Neutrophil (primary cell): ENCODE measurements around the gene RAPSN.
A peak's percentile ranks its signal among the peaks of the same experiment; 100 is the strongest.

Source experiments
- H3K27ac ChIP-seq: fragments of 200-600 bp; sonication (generic); 2 replicates; pipeline ENCODE4 v1.5.1; 2016; ENCODE audit warnings: mild to moderate bottlenecking, moderate library complexity
- H3K27me3 ChIP-seq: fragments of 200-600 bp; sonication (generic); 2 replicates; pipeline ENCODE4 v1.6.0; 2016; ENCODE audit warnings: mild to moderate bottlenecking
- H3K36me3 ChIP-seq: fragments of 200-600 bp; sonication (generic); 2 replicates; pipeline ENCODE4 v1.5.1; 2017
- H3K4me1 ChIP-seq, 2 experiments: fragments of 200-600 bp in 1 of 2; sonication (generic) in 1 of 2; 1 replicate in 1 of 2; 2 replicates in 1 of 2; pipeline versions ENCODE4 v1.5.1 to v1.6.1; 2013 to 2016; ENCODE audit warnings: low read depth in 1 of 2, low read length in 1 of 2, mild to moderate bottlenecking in 1 of 2, moderate library complexity in 1 of 2; ENCODE audit not compliant: control insufficient read depth in 1 of 2, insufficient read depth in 1 of 2
- H3K4me3 ChIP-seq, 2 experiments: fragments of 200-600 bp in 1 of 2; sonication (generic) in 1 of 2; 1 replicate in 1 of 2; 2 replicates in 1 of 2; pipeline ENCODE4 v1.5.1; 2013 to 2016; ENCODE audit warnings: low read depth in 1 of 2, low read length in 1 of 2, mild to moderate bottlenecking in 1 of 2, moderate library complexity in 1 of 2
- H3K9me3 ChIP-seq: fragments of 200-600 bp; sonication (generic); 2 replicates; pipeline ENCODE4 v1.5.1; 2016
- TF ChIP-seq, protein P1 (sequence below): fragments of 200-600 bp; sonication (generic); IDR thresholded peaks from 2 replicates; pipeline ENCODE4 v1.5.1; 2016; ENCODE audit warnings: antibody characterized with exemption

Gene RAPSN

DNA sequence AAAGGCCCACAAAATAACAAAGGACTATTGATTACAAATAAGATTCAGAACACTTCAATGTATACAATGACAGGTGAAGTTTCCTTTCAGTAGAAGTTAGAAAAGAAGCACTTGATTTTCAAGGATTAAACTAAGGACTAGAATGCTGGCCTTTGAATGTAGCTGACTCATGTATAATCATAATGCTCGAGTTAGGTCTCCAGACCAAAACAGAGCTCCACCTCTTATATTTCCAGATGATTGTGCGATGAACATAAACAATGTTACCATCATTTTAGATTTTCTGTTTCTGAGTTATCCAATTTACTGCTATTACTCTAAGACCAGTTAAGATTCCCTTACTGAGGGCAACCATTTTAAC, 40.4 kb upstream of the RAPSN start:
- H3K27me3 ChIP-seq = no peaks in the 10 kb centered on the region
- no peaks in the 10 kb centered on the region for H3K9me3 ChIP-seq
- no peak overlapping the region for H3K4me3 ChIP-seq
- TF ChIP-seq, protein P1, sequence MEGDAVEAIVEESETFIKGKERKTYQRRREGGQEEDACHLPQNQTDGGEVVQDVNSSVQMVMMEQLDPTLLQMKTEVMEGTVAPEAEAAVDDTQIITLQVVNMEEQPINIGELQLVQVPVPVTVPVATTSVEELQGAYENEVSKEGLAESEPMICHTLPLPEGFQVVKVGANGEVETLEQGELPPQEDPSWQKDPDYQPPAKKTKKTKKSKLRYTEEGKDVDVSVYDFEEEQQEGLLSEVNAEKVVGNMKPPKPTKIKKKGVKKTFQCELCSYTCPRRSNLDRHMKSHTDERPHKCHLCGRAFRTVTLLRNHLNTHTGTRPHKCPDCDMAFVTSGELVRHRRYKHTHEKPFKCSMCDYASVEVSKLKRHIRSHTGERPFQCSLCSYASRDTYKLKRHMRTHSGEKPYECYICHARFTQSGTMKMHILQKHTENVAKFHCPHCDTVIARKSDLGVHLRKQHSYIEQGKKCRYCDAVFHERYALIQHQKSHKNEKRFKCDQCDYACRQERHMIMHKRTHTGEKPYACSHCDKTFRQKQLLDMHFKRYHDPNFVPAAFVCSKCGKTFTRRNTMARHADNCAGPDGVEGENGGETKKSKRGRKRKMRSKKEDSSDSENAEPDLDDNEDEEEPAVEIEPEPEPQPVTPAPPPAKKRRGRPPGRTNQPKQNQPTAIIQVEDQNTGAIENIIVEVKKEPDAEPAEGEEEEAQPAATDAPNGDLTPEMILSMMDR = no peak
- peak overlapping the region; percentile 4 for H3K27ac ChIP-seq
- H3K4me1 ChIP-seq = no peaks in the 10 kb centered on the region
- H3K36me3 ChIP-seq = peaks cover 52% of the 10 kb centered on the region

DNA sequence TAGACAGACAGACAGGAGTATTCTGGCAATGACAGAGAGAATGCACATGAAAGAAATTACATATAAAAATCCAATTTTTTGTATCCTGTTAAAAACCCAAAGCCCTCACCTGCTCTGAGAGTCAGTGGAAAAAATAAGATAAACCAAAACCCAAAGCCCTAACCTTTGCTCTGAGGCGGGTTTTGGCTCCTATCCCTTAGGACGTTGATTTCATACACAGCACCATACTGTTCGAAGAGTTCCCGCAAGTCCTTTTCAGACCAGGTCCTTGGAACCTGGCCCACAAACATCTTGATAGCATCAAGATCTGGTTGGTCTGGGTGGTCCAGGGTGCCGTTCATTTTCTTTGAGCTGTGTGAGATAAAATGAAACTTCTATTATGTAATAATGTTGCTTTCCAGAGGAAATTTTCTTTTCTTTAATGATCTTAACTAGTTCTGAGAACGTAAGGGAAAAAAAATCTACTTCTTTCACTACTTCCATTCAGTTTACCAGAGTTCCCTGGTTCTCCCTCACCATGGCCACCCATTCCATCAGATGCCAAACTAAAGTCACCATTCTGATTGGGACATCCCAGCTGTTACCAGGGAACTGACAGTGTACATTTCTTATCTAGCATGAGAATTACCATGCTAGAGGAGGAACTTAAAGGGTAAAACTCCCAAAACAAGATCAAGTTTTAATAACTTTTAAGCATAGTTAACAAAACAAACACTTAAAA, 39.9 kb upstream of the RAPSN start:
- TF ChIP-seq, protein P1 = no peak
- no peaks in the 10 kb centered on the region for H3K4me1 ChIP-seq
- no peak overlapping the region for H3K4me3 ChIP-seq
- H3K27me3 ChIP-seq = no peaks in the 10 kb centered on the region
- no peaks in the 10 kb centered on the region for H3K9me3 ChIP-seq
- H3K36me3 ChIP-seq = peaks cover 57% of the 10 kb centered on the region
- H3K27ac ChIP-seq = peak overlapping the region; percentile 4

DNA sequence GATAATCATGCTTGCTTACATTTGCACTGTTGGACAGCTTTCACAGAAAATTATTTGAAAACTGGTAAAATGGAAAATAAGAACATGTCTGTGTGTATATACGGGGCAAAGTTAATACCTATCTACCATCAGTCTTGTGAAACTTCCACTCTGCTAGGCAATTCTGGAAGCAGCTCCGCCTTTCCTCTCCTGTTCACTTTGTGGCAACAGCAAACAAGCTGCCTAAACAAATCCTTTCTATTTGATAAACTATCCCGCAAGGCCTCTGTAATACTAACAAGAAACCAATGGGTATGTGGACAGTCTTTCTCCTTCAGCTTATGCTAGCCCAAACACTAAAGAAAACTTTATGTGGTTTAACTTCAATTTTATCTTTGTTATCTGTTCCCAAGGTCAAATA, 39.2 kb upstream of the RAPSN start:
- H3K27ac ChIP-seq = peak overlapping the region; percentile 34
- H3K4me1 ChIP-seq = no peaks in the 10 kb centered on the region
- peaks cover 64% of the 10 kb centered on the region for H3K36me3 ChIP-seq
- TF ChIP-seq, protein P1 = no peak
- no peaks in the 10 kb centered on the region for H3K27me3 ChIP-seq
- H3K9me3 ChIP-seq = no peaks in the 10 kb centered on the region
- no peak overlapping the region for H3K4me3 ChIP-seq

DNA sequence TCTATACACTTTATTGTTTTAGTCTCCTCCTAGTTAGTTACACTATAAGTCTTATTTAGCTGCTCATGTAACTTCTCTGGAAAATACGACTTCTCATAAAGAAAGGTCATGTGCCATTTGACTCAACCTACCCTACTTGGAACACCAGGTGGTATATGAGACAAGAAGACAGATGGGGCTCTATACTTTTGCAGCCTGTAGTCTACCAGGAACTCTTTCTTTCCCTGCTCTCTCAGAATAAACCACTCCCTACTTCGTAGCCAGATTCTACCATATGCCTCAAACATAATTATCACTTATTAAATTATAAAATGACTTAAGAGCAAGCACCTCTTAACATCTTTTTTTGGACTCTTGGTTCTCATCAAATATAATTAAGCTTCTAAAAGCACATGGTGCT, 38.5 kb upstream of the RAPSN start:
- Histone ChIP-seq H3K27me3 (no peaks in the 10 kb centered on the region), H3K9me3 (no peaks in the 10 kb centered on the region), H3K4me1 (no peaks in the 10 kb centered on the region), H3K36me3 (peaks cover 68% of the 10 kb centered on the region), H3K4me3 (no peak overlapping the region), H3K27ac (no peak overlapping the region)
- TF ChIP-seq, protein P1 = no peak

DNA sequence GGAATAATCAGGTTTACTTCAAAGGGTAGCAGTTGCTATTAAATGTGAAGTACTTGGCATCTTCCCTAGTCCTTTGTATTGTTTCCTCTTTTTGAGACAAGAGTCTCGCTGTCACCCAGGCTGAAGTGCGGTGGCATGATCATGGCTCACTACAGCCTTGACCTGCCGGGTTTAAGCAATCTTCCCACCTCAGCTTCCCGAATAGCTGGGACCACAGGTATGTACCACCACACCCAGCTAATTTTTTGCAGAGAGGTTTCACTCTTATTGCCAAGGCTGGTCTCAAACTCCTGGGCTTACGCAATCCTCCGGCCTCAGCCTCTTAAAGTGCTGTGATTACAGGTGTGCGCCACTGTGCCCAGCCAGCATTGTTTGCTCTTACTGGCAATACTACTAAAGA, 36.2 kb upstream of the RAPSN start:
- TF ChIP-seq, protein P1 = no peak
- Histone ChIP-seq H3K4me1 (no peaks in the 10 kb centered on the region), H3K4me3 (no peak overlapping the region), H3K27ac (peak overlapping the region; percentile 52), H3K36me3 (peaks cover 86% of the 10 kb centered on the region), H3K9me3 (no peaks in the 10 kb centered on the region), H3K27me3 (no peaks in the 10 kb centered on the region)
